HL-60 (cell line): ENCODE measurements around the gene KCNMA1.

Experiments used
- DNase-seq, 2 experiments: peaks; one replicate each; pipeline ENCODE4 v3.0.0-alpha.2; 2010 to 2020; ENCODE audit warnings: low read depth in 1 of 2, low spot score in 1 of 2
- H3K27ac ChIP-seq: fragments of 250-450 bp; sonication (Bioruptor Pico); replicated peaks from 2 replicates; pipeline ENCODE4 v1.5.1; 2020; ENCODE audit warnings: mild to moderate bottlenecking, moderate library complexity
- H3K27me3 ChIP-seq: fragments of 250-450 bp; sonication (Bioruptor Pico); 2 replicates; pipeline ENCODE4 v1.5.1; 2021; ENCODE audit warnings: mild to moderate bottlenecking, moderate library complexity; ENCODE audit not compliant: insufficient read depth, poor library complexity, severe bottlenecking
- H3K4me3 ChIP-seq: replicated peaks from 2 replicates; pipeline ENCODE4 v1.5.1; 2011; ENCODE audit warnings: mild to moderate bottlenecking, control low read depth, low read length; ENCODE audit not compliant: insufficient read depth
- CTCF ChIP-seq: IDR thresholded peaks from one replicate; pipeline ENCODE4 v1.5.1; 2011; ENCODE audit warnings: low read length, control low read depth, inconsistent platforms; ENCODE audit not compliant: insufficient read depth
- GABPA ChIP-seq: IDR thresholded peaks from 2 replicates; pipeline ENCODE4 v1.6.1; 2012; ENCODE audit warnings: low read depth
- POLR2AphosphoS5 ChIP-seq: IDR thresholded peaks from 2 replicates; pipeline ENCODE4 v1.6.1; 2012; ENCODE audit warnings: low read depth
- REST ChIP-seq: IDR thresholded peaks from 2 replicates; pipeline ENCODE4 v1.6.1; 2012; ENCODE audit warnings: low read depth; ENCODE audit not compliant: insufficient replicate concordance
- SPI1 ChIP-seq: IDR thresholded peaks from 2 replicates; pipeline ENCODE4 v1.6.1; 2012; ENCODE audit warnings: low read depth, mild to moderate bottlenecking, borderline replicate concordance

KCNMA1 gene

GRCh38 chr10:77220150-77220549 is 417.5 kb downstream of the KCNMA1 start:
- Histone ChIP-seq H3K27ac (no peak overlapping the region), H3K4me3 (no peak overlapping the region), H3K27me3 (peaks cover 2% of the 10 kb centered on the region)
- DNase-seq: no peak
- TF ChIP-seq GABPA (no peak), REST (no peak), POLR2AphosphoS5 (no peak), CTCF (no peak), SPI1 (no peak)

- Histone ChIP-seq H3K27me3 (peaks cover 2% of the 10 kb centered on the region), H3K27ac (no peak overlapping the region), H3K4me3 (no peak overlapping the region)
- no peak for DNase-seq
- TF ChIP-seq REST: no peak
- no peak for TF ChIP-seq POLR2AphosphoS5
- no peak for TF ChIP-seq SPI1
- no peak for TF ChIP-seq GABPA
- TF ChIP-seq CTCF: no peak
Observed at GRCh38 chr10:77219046-77219445, 418.6 kb downstream of the KCNMA1 start.

GRCh38 chr10:77214799-77215198 is 422.8 kb downstream of the KCNMA1 start:
- DNase-seq: no peak
- H3K27ac ChIP-seq: no peak overlapping the region
- H3K27me3 ChIP-seq: peaks cover 3% of the 10 kb centered on the region
- TF ChIP-seq GABPA (no peak), POLR2AphosphoS5 (no peak), SPI1 (no peak)
- H3K4me3 ChIP-seq: no peak overlapping the region

GRCh38 chr10:77212632-77213031 is 425.0 kb downstream of the KCNMA1 start:
- Histone ChIP-seq H3K27ac (no peak overlapping the region), H3K27me3 (peaks cover 3% of the 10 kb centered on the region), H3K4me3 (no peak overlapping the region)
- TF ChIP-seq POLR2AphosphoS5 (no peak), CTCF (no peak), REST (no peak), SPI1 (no peak), GABPA (no peak)
- no peak for DNase-seq
